Mesendoderm (in vitro differentiated cells): ENCODE measurements around the gene ZNF771.

Experiments
- DNase-seq: peaks from one replicate; pipeline ENCODE4 v3.0.0; 2013
- H2AK5ac ChIP-seq: 2 replicates; pipeline ENCODE4 v1.6.1; 2013; ENCODE audit warnings: low read length, inconsistent platforms
- H2BK120ac ChIP-seq: 2 replicates; pipeline ENCODE4 v1.6.1; 2013; ENCODE audit warnings: low read depth, mild to moderate bottlenecking, low read length, moderate library complexity, mixed read lengths
- H2BK15ac ChIP-seq: replicated peaks from 2 replicates; pipeline ENCODE4 v1.6.1; 2013; ENCODE audit warnings: low read depth, mild to moderate bottlenecking, moderate library complexity
- H2BK5ac ChIP-seq: 2 replicates; pipeline ENCODE4 v1.6.1; 2013; ENCODE audit warnings: low read length, inconsistent platforms
- H3K18ac ChIP-seq: 2 replicates; pipeline ENCODE4 v1.6.1; 2013; ENCODE audit warnings: mild to moderate bottlenecking, low read length, mixed read lengths
- H3K23ac ChIP-seq: one replicate; pipeline ENCODE4 v1.6.1; 2013; ENCODE audit warnings: low read length
- H3K27ac ChIP-seq: 2 replicates; pipeline ENCODE4 v1.5.1; 2013; ENCODE audit warnings: low read depth, mild to moderate bottlenecking, inconsistent platforms, low read length, moderate library complexity
- H3K27me3 ChIP-seq: 2 replicates; pipeline ENCODE4 v1.6.1; 2013; ENCODE audit warnings: low read length, control low read depth, mild to moderate bottlenecking, inconsistent platforms; ENCODE audit not compliant: insufficient read depth, poor library complexity
- H3K36me3 ChIP-seq: 2 replicates; pipeline ENCODE4 v1.6.1; 2013; ENCODE audit warnings: low read length, inconsistent platforms; ENCODE audit not compliant: control insufficient read depth, insufficient read depth
- H3K4ac ChIP-seq: one replicate; pipeline ENCODE4 v1.6.1; 2013; ENCODE audit warnings: low read depth, mild to moderate bottlenecking, low read length, moderate library complexity
- H3K4me1 ChIP-seq: 2 replicates; pipeline ENCODE4 v1.6.1; 2013; ENCODE audit warnings: low read depth, low read length, inconsistent platforms; ENCODE audit not compliant: control insufficient read depth
- H3K4me2 ChIP-seq: 2 replicates; pipeline ENCODE4 v1.6.1; 2013; ENCODE audit warnings: low read length
- H3K4me3 ChIP-seq: 2 replicates; pipeline ENCODE4 v1.5.1; 2013; ENCODE audit warnings: mild to moderate bottlenecking, low read length
- H3K56ac ChIP-seq: one replicate; pipeline ENCODE4 v1.6.1; 2013; ENCODE audit warnings: low read length
- H3K79me1 ChIP-seq: 2 replicates; pipeline ENCODE4 v1.6.1; 2013; ENCODE audit warnings: low read length, inconsistent platforms
- H3K79me2 ChIP-seq: 2 replicates; pipeline ENCODE4 v1.6.1; 2013; ENCODE audit warnings: mild to moderate bottlenecking, low read length; ENCODE audit not compliant: control insufficient read depth, insufficient read depth
- H3K9ac ChIP-seq: 2 replicates; pipeline ENCODE4 v1.6.1; 2013; ENCODE audit warnings: low read length, inconsistent platforms
- H4K5ac ChIP-seq: one replicate; pipeline ENCODE4 v1.6.1; 2013; ENCODE audit warnings: low read length
- H4K8ac ChIP-seq: one replicate; pipeline ENCODE4 v1.6.1; 2013; ENCODE audit warnings: low read depth, mild to moderate bottlenecking, control low read depth, low read length, moderate library complexity
- WGBS: extraction: QIAGEN DNeasy Blood & Tissue Kit; methylation state at CpG from one replicate; pipeline ENCODE4 v1.1.7; 2013; ENCODE audit warnings: low lambda C conversion rate, missing lambda C conversion rate; ENCODE audit not compliant: insufficient coverage; ENCODE audit errors: extremely low coverage; 5-methylcytosine and 5-hydroxymethylcytosine counted together

Gene ZNF771

GRCh38 chr16:30377050-30377811 is 30.2 kb upstream of the ZNF771 start:
- no peaks in the 10 kb centered on the region for H3K36me3 ChIP-seq
- peak; percentile 75 for DNase-seq
- H3K4me2 ChIP-seq, result peak overlapping the region; percentile 15
- no peaks in the 10 kb centered on the region for H3K27me3 ChIP-seq
- no peak overlapping the region for H2BK15ac ChIP-seq
- H3K4ac ChIP-seq, result peak overlapping the region; percentile 46
- peak overlapping the region; percentile 84 for H4K8ac ChIP-seq
- peak overlapping the region; percentile 99 for H3K27ac ChIP-seq
- H2BK120ac ChIP-seq, result no peak overlapping the region
- no peaks in the 10 kb centered on the region for H3K79me2 ChIP-seq
- peaks cover 3% of the 10 kb centered on the region for H3K4me1 ChIP-seq
- peak overlapping the region; percentile 85 for H3K9ac ChIP-seq
- peak overlapping the region; percentile 62 for H3K18ac ChIP-seq
- WGBS, result no CpG with 5 or more reads among the region's 29 CpGs
- H4K5ac ChIP-seq, result peak overlapping the region; percentile 63
- H3K23ac ChIP-seq, result no peak overlapping the region
- peak overlapping the region; percentile 3 for H2BK5ac ChIP-seq
- no peak overlapping the region for H2AK5ac ChIP-seq
- H3K79me1 ChIP-seq, result no peaks in the 10 kb centered on the region
- peak overlapping the region; percentile 95 for H3K56ac ChIP-seq
- H3K4me3 ChIP-seq, result no peak overlapping the region

- WGBS, result no CpG with 5 or more reads among the region's 39 CpGs
- Histone ChIP-seq H3K4me1 (peaks cover 3% of the 10 kb centered on the region), H2AK5ac (no peak overlapping the region), H3K4ac (peak overlapping the region; percentile 93), H3K4me3 (peak overlapping the region; percentile 43), H3K36me3 (no peaks in the 10 kb centered on the region), H4K8ac (no peak overlapping the region), H3K27me3 (no peaks in the 10 kb centered on the region), H2BK5ac (peak overlapping the region; percentile 80), H2BK15ac (no peak overlapping the region), H3K23ac (no peak overlapping the region), H2BK120ac (no peak overlapping the region), H3K56ac (peak overlapping the region; percentile 95), H3K79me1 (no peaks in the 10 kb centered on the region), H3K9ac (peak overlapping the region; percentile 85), H4K5ac (no peak overlapping the region), H3K4me2 (peak overlapping the region; percentile 61), H3K27ac (peak overlapping the region; percentile 99), H3K18ac (peak overlapping the region; percentile 95), H3K79me2 (no peaks in the 10 kb centered on the region)
- DNase-seq, result peak; percentile 95
Observed at GRCh38 chr16:30377812-30378235, 29.6 kb upstream of the ZNF771 start.

GRCh38 chr16:30378236-30379157 is 28.9 kb upstream of the ZNF771 start:
- H3K4me2 ChIP-seq, result peak overlapping the region; percentile 91
- H4K5ac ChIP-seq, result no peak overlapping the region
- peak overlapping the region; percentile 94 for H3K56ac ChIP-seq
- H2AK5ac ChIP-seq, result no peak overlapping the region
- peaks cover 3% of the 10 kb centered on the region for H3K4me1 ChIP-seq
- H2BK5ac ChIP-seq, result peak overlapping the region; percentile 4
- H3K18ac ChIP-seq, result peak overlapping the region; percentile 1
- H3K4ac ChIP-seq, result peak overlapping the region; percentile 40
- WGBS, result no CpG with 5 or more reads among the region's 67 CpGs
- no peaks in the 10 kb centered on the region for H3K79me2 ChIP-seq
- peak overlapping the region; percentile 89 for H3K9ac ChIP-seq
- H2BK15ac ChIP-seq, result no peak overlapping the region
- no peaks in the 10 kb centered on the region for H3K27me3 ChIP-seq
- peak overlapping the region; percentile 76 for H3K27ac ChIP-seq
- no peaks in the 10 kb centered on the region for H3K36me3 ChIP-seq
- H3K4me3 ChIP-seq, result peak overlapping the region; percentile 65
- H3K79me1 ChIP-seq, result no peaks in the 10 kb centered on the region
- H2BK120ac ChIP-seq, result no peak overlapping the region
- H3K23ac ChIP-seq, result peak overlapping the region; percentile 94
- peak; percentile 99 for DNase-seq
- H4K8ac ChIP-seq, result no peak overlapping the region

- Histone ChIP-seq H3K79me2 (no peaks in the 10 kb centered on the region), H3K4me1 (peaks cover 3% of the 10 kb centered on the region), H2BK15ac (no peak overlapping the region), H4K8ac (no peak overlapping the region), H3K79me1 (no peaks in the 10 kb centered on the region), H3K56ac (peak overlapping the region; percentile 94), H3K23ac (peak overlapping the region; percentile 94), H4K5ac (no peak overlapping the region), H2AK5ac (no peak overlapping the region), H3K9ac (peak overlapping the region; percentile 89), H3K27ac (peak overlapping the region; percentile 60), H3K4me3 (peak overlapping the region; percentile 65), H2BK120ac (no peak overlapping the region), H3K27me3 (no peaks in the 10 kb centered on the region), H3K4ac (peak overlapping the region; percentile 40), H3K4me2 (peak overlapping the region; percentile 91), H2BK5ac (no peak overlapping the region), H3K18ac (no peak overlapping the region), H3K36me3 (no peaks in the 10 kb centered on the region)
- DNase-seq, result no peak
- WGBS, result no CpG with 5 or more reads among the region's 27 CpGs
Observed at GRCh38 chr16:30379158-30379783, 28.1 kb upstream of the ZNF771 start.

- no peak overlapping the region for H2BK15ac ChIP-seq
- no CpG with 5 or more reads among the region's 4 CpGs for WGBS
- no peaks in the 10 kb centered on the region for H3K79me1 ChIP-seq
- H3K27ac ChIP-seq, result no peak overlapping the region
- peaks cover 3% of the 10 kb centered on the region for H3K4me1 ChIP-seq
- H3K4me2 ChIP-seq, result no peak overlapping the region
- H3K4ac ChIP-seq, result no peak overlapping the region
- H2BK120ac ChIP-seq, result no peak overlapping the region
- H2BK5ac ChIP-seq, result no peak overlapping the region
- no peaks in the 10 kb centered on the region for H3K27me3 ChIP-seq
- no peak overlapping the region for H3K23ac ChIP-seq
- DNase-seq, result no peak
- H4K8ac ChIP-seq, result no peak overlapping the region
- no peaks in the 10 kb centered on the region for H3K36me3 ChIP-seq
- no peak overlapping the region for H4K5ac ChIP-seq
- no peak overlapping the region for H3K9ac ChIP-seq
- no peak overlapping the region for H2AK5ac ChIP-seq
- H3K56ac ChIP-seq, result no peak overlapping the region
- no peak overlapping the region for H3K18ac ChIP-seq
- no peak overlapping the region for H3K4me3 ChIP-seq
- H3K79me2 ChIP-seq, result no peaks in the 10 kb centered on the region
Observed at GRCh38 chr16:30380072-30380802, 27.2 kb upstream of the ZNF771 start.
